ENCODE results near the gene RGS3.

- TF ChIP-seq, protein P1, sequence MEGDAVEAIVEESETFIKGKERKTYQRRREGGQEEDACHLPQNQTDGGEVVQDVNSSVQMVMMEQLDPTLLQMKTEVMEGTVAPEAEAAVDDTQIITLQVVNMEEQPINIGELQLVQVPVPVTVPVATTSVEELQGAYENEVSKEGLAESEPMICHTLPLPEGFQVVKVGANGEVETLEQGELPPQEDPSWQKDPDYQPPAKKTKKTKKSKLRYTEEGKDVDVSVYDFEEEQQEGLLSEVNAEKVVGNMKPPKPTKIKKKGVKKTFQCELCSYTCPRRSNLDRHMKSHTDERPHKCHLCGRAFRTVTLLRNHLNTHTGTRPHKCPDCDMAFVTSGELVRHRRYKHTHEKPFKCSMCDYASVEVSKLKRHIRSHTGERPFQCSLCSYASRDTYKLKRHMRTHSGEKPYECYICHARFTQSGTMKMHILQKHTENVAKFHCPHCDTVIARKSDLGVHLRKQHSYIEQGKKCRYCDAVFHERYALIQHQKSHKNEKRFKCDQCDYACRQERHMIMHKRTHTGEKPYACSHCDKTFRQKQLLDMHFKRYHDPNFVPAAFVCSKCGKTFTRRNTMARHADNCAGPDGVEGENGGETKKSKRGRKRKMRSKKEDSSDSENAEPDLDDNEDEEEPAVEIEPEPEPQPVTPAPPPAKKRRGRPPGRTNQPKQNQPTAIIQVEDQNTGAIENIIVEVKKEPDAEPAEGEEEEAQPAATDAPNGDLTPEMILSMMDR (IDR thresholded peaks at IDR 0.05): no peak
- no peak for TF ChIP-seq POLR2A (IDR thresholded peaks at IDR 0.05)
Measured at GRCh38 chr9:113530022-113530635, 66.6 kb downstream of the RGS3 start.
